VCaP (cell line): ENCODE data around the gene IL17RB.

Experiments
- H3K27ac ChIP-seq: fragments of 450-650 bp; 2 replicates; pipeline ENCODE4 v1.5.1; 2017
- CTCF ChIP-seq: fragments of 450-650 bp; conservative IDR thresholded peaks from 2 replicates; pipeline ENCODE4 v1.5.1; 2017; ENCODE audit warnings: mild to moderate bottlenecking, moderate library complexity

The IL17RB gene

DNA sequence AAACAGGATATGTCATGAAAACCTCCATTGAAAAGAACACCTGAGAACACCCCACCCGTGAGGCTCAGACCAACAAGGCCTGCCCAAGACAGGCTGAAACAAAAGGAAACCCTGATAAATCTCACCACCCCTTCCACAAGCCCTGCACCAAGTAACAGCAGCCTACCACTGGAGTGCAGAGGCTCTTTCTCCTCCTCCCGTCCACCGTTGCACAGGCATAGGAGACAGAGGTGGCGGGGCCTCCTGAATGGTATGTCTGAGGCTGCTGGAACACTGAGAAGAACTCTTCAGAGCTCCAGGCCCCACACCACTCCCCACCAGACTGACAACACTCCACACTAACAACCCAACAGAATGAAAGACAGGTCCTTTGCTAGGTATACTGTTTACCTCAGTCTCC lies 21.6 kb upstream of the IL17RB start:
- no peak overlapping the region for H3K27ac ChIP-seq
- TF ChIP-seq CTCF = no peak

GRCh38 chr3:53826048-53826447 lies 20.3 kb upstream of the IL17RB start:
- no peak for TF ChIP-seq CTCF
- H3K27ac ChIP-seq = no peak overlapping the region

- peak overlapping the region; percentile 52 for H3K27ac ChIP-seq
- TF ChIP-seq CTCF = no peak
Measured at GRCh38 chr3:53828581-53828980, 17.8 kb upstream of the IL17RB start.

- no peak for TF ChIP-seq CTCF
- H3K27ac ChIP-seq = peak overlapping the region; percentile 52
Measured at GRCh38 chr3:53829605-53830004, 16.8 kb upstream of the IL17RB start.

- TF ChIP-seq CTCF = no peak
- no peak overlapping the region for H3K27ac ChIP-seq
Measured at GRCh38 chr3:53830944-53831343, 15.4 kb upstream of the IL17RB start.

DNA sequence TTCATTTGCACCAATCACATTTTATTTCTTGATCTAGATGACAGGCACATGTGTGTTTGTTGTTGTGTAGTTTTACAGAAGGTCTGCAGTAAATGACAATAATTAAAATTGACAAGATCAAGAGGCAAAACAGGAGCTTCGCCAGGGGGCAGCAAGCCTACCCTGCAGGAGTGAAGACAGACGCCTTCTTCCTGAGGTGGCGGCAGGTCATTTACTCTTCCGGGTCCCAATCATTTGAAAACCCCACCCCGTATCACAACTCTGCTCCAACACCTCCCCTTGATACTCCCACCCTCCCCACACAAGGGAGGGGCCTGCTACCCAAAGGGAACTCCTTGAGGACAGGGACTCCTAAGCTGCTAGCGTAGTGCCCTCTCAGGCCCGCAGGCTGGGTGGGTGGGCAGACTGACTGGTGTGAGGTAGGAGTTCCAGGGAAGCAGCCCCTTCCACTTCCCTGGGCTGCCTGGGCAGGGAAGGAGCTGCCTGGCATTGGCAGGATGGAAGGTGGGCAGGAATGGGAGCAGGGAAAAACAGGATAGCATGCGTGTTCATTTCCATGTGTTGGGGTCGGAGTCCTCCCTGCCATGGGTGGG lies 13.2 kb upstream of the IL17RB start:
- H3K27ac ChIP-seq = no peak overlapping the region
- no peak for TF ChIP-seq CTCF

DNA sequence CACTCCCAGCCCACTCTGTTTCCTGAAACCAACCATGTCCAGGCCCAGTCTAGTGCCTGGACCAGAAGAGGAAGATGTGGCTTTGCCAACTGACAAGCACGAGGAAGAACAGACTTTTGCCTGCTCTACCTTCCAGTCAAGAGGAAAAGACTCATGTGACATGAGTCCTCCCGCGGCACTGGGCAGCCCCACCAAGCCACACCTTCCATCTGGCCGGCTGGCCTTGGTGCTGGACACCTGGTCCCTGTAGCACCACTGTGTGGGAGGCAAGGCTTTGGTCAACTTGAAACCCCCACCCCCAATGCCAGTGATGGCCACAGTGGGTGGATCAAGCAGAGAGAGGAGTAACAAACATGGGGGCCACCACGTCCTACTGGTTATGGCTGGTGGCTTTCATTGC lies 12.7 kb upstream of the IL17RB start:
- TF ChIP-seq CTCF = no peak

More for the DNA sequence above, 12.7 kb upstream of the IL17RB start:
- H3K27ac ChIP-seq = no peak overlapping the region
